VCaP (cell line): Measurements from ENCODE around the gene GALNT18.

Experiments
- H3K27ac ChIP-seq: fragments of 450-650 bp; 2 replicates; pipeline ENCODE4 v1.5.1; 2017
- TF ChIP-seq, protein P1 (sequence below): fragments of 450-650 bp; conservative IDR thresholded peaks from 2 replicates; pipeline ENCODE4 v1.5.1; 2017; ENCODE audit warnings: mild to moderate bottlenecking, moderate library complexity

Gene GALNT18

DNA sequence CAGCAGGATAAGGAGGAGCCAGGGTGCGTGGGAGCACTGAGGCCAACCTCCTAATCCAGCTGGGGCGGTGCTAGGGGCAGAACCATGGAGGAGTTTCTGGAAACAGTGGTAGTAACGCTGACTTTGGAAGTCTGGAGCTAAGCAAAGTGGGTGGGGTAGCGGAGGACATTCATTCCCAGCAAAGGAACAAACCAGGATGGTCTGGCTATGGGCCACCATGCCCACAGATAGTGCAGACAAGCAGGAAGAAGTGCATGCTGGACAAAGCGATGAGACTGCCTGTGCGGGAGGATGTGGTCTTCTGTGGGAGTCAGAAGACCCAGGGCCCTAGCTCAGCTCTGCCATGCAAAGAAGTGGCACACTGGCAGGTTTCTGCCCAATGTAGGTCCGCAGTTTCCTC, 197.1 kb downstream of the GALNT18 start:
- TF ChIP-seq, protein P1, sequence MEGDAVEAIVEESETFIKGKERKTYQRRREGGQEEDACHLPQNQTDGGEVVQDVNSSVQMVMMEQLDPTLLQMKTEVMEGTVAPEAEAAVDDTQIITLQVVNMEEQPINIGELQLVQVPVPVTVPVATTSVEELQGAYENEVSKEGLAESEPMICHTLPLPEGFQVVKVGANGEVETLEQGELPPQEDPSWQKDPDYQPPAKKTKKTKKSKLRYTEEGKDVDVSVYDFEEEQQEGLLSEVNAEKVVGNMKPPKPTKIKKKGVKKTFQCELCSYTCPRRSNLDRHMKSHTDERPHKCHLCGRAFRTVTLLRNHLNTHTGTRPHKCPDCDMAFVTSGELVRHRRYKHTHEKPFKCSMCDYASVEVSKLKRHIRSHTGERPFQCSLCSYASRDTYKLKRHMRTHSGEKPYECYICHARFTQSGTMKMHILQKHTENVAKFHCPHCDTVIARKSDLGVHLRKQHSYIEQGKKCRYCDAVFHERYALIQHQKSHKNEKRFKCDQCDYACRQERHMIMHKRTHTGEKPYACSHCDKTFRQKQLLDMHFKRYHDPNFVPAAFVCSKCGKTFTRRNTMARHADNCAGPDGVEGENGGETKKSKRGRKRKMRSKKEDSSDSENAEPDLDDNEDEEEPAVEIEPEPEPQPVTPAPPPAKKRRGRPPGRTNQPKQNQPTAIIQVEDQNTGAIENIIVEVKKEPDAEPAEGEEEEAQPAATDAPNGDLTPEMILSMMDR = no peak
- H3K27ac ChIP-seq = no peak overlapping the region

GRCh38 chr11:11422411-11423128, 199.2 kb downstream of the GALNT18 start:
- TF ChIP-seq, protein P1 = no peak
- peak overlapping the region; percentile 32 for H3K27ac ChIP-seq

DNA sequence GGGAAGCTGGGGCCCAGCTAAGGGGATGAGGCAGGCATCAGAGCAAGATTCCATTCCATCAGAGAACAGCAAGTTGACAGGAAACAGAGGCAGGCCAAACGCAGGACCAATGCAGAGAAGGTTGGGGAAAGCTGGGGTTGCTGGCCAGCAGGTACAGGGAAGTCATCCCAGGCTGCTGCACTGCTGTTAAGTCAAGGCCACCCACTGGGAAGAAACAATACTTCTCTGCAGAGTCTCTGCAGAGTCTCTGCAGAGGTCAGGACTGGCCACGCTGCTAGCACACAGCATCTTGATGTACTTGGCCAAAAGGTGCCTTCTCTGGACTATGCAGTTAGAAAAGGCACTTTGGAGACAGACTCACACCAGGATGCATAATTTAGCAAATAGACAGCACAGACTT, 200.3 kb downstream of the GALNT18 start:
- TF ChIP-seq, protein P1 = no peak
- H3K27ac ChIP-seq = peak overlapping the region; percentile 59; the same call in 1 of the 2 replicates

DNA sequence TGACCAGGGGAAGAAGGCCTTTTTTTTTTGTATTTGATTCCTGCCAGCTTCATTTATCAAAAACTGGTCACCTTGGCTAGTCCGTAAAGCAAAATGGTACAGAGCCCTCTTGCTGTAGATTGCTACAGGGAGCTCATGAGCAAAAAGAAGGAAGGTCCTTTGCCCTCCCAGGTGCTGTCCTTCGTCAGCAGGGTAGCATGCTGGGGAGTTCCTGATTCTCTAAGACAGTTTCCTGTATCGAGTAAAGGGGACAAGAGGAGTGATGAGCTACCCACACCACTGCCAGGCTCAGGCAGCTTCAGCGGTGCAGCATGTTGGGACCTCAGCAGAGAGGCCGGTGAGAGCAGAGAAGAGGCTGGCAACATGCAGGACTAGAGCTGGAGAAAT, 200.9 kb downstream of the GALNT18 start:
- TF ChIP-seq, protein P1 = no peak
- peak overlapping the region; percentile 59 for H3K27ac ChIP-seq

- TF ChIP-seq, protein P1 = no peak
- peak overlapping the region; percentile 59 for H3K27ac ChIP-seq
Observed at GRCh38 chr11:11420191-11420898, 201.5 kb downstream of the GALNT18 start.

DNA sequence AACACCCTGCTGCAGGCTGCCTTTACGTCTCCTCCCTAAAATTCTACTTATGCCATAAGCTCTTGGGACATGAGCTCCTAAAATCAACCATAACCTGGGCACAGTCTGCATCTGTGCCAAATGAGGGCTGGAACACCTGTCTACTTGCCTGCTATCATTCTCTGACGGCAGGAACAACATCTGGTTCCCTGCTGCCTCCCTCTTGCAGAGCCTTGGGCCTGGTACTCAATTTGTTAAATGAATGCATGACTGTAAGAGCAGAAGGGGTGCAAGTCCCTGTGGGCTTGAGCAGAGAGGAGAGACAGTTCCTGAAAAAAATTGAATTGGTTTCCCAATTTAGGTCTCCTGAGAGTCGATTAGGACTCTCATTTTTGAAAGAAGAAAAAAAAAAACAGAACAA, 202.1 kb downstream of the GALNT18 start:
- TF ChIP-seq, protein P1 = no peak
- H3K27ac ChIP-seq = peak overlapping the region; percentile 59; the same call in 1 of the 2 replicates

DNA sequence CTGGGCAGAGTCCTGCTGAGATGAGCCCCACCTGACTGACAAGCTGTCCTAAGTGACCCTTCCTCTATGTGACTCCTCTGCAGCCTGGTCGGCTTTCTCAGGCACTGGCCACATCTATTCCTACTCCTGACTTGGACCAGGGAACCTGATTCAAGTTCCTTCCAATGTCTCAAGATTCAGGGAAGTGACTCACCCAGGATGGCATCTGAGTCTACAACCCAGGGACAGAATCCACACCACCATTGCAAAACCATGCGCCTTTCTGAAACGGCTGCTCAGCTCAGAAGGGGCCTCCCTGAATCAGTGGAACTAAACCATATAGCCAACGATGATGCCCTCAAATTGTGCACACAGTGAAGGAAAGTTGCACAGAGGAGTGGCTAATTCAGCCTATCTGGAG, 204.9 kb downstream of the GALNT18 start:
- TF ChIP-seq, protein P1 = no peak
- no peak overlapping the region for H3K27ac ChIP-seq
